Lower leg skin (tissue), 4 donors: ENCODE measurements around the gene SPATA25. TPM values are rescaled to one million over a fixed set of nuclear protein-coding genes. Genes with fewer than 3 reads are reported as not detected.
A peak's percentile ranks its signal among the peaks of the same experiment; 100 is the strongest.
"Not testable (repeated sequence)": the region's sequence is repeated elsewhere in the genome, so short reads cannot be mapped to it uniquely, and the experiment has no call there.

Experiments used
- DNase-seq, 2 donors: peaks; one replicate each; pipeline ENCODE4 v3.0.0-alpha.2; 2019; ENCODE audit warnings: low spot score in 2 of 2
- H3K4me3 ChIP-seq: fragments of 200-600 bp; sonication (generic); 2 replicates; pipeline ENCODE4 v1.5.1; 2017; ENCODE audit warnings: mild to moderate bottlenecking, low read depth; ENCODE audit not compliant: poor library complexity, severe bottlenecking
- CTCF ChIP-seq, 3 donors: fragments of 450-650 bp; IDR thresholded peaks; one replicate each; pipeline ENCODE4 v1.5.1; 2016; ENCODE audit warnings: antibody characterized with exemption in 3 of 3, mild to moderate bottlenecking in 3 of 3, moderate library complexity in 2 of 3
- POLR2A ChIP-seq, 2 donors: fragments of 450-650 bp; IDR thresholded peaks; one replicate each; pipeline ENCODE4 v1.6.1; 2016 to 2017; ENCODE audit warnings: antibody characterized with exemption in 2 of 2, mild to moderate bottlenecking in 1 of 2, moderate library complexity in 1 of 2
- WGBS, 2 donors: methylation state at CpG; one replicate each; pipeline ENCODE4 v1.1.5; 2018; 5-methylcytosine and 5-hydroxymethylcytosine counted together
- intact Hi-C: fragments of 100-400 bp; cut with DNase I; formaldehyde crosslinking; loops from one replicate; pipeline ENCODE4 v1.15.0; 2023; ENCODE audit warnings: low total_unique reads
- total RNA-seq, 4 donors: library from RNA; depleted of rRNA; stranded (reverse); fragments of >200 nt; gene quantifications; one replicate each; pipeline ENCODE4 v1.1.0, GENCODE V29; 2016

Gene SPATA25
- total RNA-seq, 4 donors from 2014 or later: 0.59 to 3.6 (median 1.8) TPM

- TF ChIP-seq POLR2A (IDR thresholded peaks at IDR 0.05) (no peak), CTCF (IDR thresholded peaks at IDR 0.05) (no peak)
- 74 to 89% methylated on average over 4 of the region's 4 CpGs for WGBS, 2 donors
- intact Hi-C loops: no loop called here
- no peak for DNase-seq
- no peak overlapping the region for H3K4me3 ChIP-seq
Observed at GRCh38 chr20:45882469-45883099, 4.8 kb downstream of the SPATA25 start.

- WGBS, 2 donors: 1% methylated on average over 23 of the region's 23 CpGs
- peak; percentile 100 for DNase-seq
- TF ChIP-seq POLR2A (IDR thresholded peaks at IDR 0.05) (no peak), CTCF (IDR thresholded peaks at IDR 0.05) (peak in 1 of 3 donors; percentile 21)
- intact Hi-C loops: no loop called here
- peak within 1 kb of the TSS; percentile 41 for H3K4me3 ChIP-seq
Observed at GRCh38 chr20:45880988-45881788, 6.2 kb downstream of the SPATA25 start, which contains the start of gene ZSWIM1. Gene ZSWIM1, plus strand, starts transcription at chr20:45881227. Its CDS starts 1,366 bp downstream, at chr20:45882593.

GRCh38 chr20:45878076-45878761 lies 9.2 kb downstream of the SPATA25 start:
- intact Hi-C loops: no loop called here
- WGBS, 2 donors: 41 to 78% methylated on average over 5 to 8 of the region's 13 CpGs
- no peak for DNase-seq
- TF ChIP-seq CTCF (IDR thresholded peaks at IDR 0.05) (no peak), POLR2A (IDR thresholded peaks at IDR 0.05) (no peak)
- H3K4me3 ChIP-seq: no peak overlapping the region

GRCh38 chr20:45874576-45874975 lies 12.8 kb downstream of the SPATA25 start:
- no peak overlapping the region for H3K4me3 ChIP-seq
- intact Hi-C loops: no loop called here
- DNase-seq: no peak
- WGBS, 2 donors: 66 to 67% methylated on average over 4 of the region's 4 CpGs
- TF ChIP-seq POLR2A (IDR thresholded peaks at IDR 0.05): no peak
- TF ChIP-seq CTCF (IDR thresholded peaks at IDR 0.05): no peak

GRCh38 chr20:45874104-45874481 lies 13.3 kb downstream of the SPATA25 start:
- intact Hi-C loops, DNase-seq, H3K4me3 ChIP-seq: not testable (repeated sequence)
- 90 to 95% methylated on average over 10 of the region's 10 CpGs for WGBS, 2 donors
